Prostate gland (tissue), 2 donors: ENCODE measurements around the gene TRMT1.

Source experiments
- POLR2A ChIP-seq: fragments of 450-650 bp; IDR thresholded peaks from one replicate; pipeline ENCODE4 v1.6.1; 2016; ENCODE audit warnings: antibody characterized with exemption, mild to moderate bottlenecking
- TF ChIP-seq, protein P1 (sequence below), 4 experiments: fragments of 200-600 bp in 2 of 4; fragments of 450-650 bp in 2 of 4; sonication (generic) in 2 of 4; IDR thresholded peaks; 1 replicate in 3 of 4; 2 replicates in 1 of 4; pipeline ENCODE4 v1.5.1; 2016 to 2019; ENCODE audit warnings: antibody characterized with exemption in 4 of 4, mild to moderate bottlenecking in 2 of 4, moderate library complexity in 2 of 4

DNA sequence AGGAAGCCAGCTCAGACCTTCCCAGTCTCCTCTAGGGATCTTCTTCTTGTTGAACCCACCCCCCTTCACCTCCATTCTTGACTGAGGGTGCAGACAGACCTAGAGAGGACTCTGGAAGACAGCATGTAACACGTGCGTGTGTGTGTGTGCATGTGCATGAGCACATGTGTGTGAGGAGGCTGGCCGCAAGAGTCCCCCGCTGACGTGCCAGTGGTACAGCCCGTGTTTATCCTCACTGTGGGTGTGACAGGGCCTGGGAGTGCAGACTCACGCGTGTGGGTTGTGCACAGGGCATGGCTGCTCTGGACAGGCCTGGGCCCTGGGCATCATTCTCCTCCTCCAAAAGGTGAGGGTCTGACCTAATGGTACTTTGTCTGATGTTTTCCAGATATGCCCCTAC lies 40.2 kb downstream of the TRMT1 start:
- no peak for TF ChIP-seq POLR2A
- TF ChIP-seq, protein P1, sequence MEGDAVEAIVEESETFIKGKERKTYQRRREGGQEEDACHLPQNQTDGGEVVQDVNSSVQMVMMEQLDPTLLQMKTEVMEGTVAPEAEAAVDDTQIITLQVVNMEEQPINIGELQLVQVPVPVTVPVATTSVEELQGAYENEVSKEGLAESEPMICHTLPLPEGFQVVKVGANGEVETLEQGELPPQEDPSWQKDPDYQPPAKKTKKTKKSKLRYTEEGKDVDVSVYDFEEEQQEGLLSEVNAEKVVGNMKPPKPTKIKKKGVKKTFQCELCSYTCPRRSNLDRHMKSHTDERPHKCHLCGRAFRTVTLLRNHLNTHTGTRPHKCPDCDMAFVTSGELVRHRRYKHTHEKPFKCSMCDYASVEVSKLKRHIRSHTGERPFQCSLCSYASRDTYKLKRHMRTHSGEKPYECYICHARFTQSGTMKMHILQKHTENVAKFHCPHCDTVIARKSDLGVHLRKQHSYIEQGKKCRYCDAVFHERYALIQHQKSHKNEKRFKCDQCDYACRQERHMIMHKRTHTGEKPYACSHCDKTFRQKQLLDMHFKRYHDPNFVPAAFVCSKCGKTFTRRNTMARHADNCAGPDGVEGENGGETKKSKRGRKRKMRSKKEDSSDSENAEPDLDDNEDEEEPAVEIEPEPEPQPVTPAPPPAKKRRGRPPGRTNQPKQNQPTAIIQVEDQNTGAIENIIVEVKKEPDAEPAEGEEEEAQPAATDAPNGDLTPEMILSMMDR (IDR thresholded peaks at IDR 0.05) = no peak
